GM23338 (cell line): ENCODE measurements around the gene CCNK. TPM values are rescaled to one million over a fixed set of nuclear protein-coding genes. Genes with fewer than 3 reads are reported as not detected.

Experiments
- ATAC-seq: fragments of 200-7000 bp; cut with Tn5 transposase; 3 replicates; pipeline ENCODE4 v1.9.1; 2020
- DNase-seq: peaks from one replicate; pipeline ENCODE4 v3.0.0-alpha.2; 2015; ENCODE audit warnings: low spot score
- H2AFZ ChIP-seq: fragments of 200-600 bp; sonication (generic); 2 replicates; pipeline ENCODE4 v1.8.0; 2016; ENCODE audit warnings: antibody characterized with exemption, mild to moderate bottlenecking, moderate library complexity
- H3F3A ChIP-seq: fragments of 200-600 bp; sonication (generic); replicated peaks from 2 replicates; pipeline ENCODE4 v1.8.0; 2017; ENCODE audit warnings: antibody characterized with exemption, mixed run types, low read depth
- H3K27ac ChIP-seq: fragments of 200-600 bp; sonication (generic); 2 replicates; pipeline ENCODE4 v1.6.1; 2016; ENCODE audit warnings: low read depth
- H3K27me3 ChIP-seq: fragments of 200-600 bp; sonication (generic); 2 replicates; pipeline ENCODE4 v1.8.0; 2016; ENCODE audit warnings: mild to moderate bottlenecking, mixed run types, moderate library complexity; ENCODE audit not compliant: insufficient read depth
- H3K36me3 ChIP-seq: fragments of 200-600 bp; sonication (generic); 2 replicates; pipeline ENCODE4 v1.8.0; 2016; ENCODE audit warnings: mild to moderate bottlenecking; ENCODE audit not compliant: insufficient read depth
- H3K4me1 ChIP-seq: fragments of 200-600 bp; sonication (generic); 2 replicates; pipeline ENCODE4 v1.8.0; 2016; ENCODE audit warnings: mild to moderate bottlenecking, moderate library complexity; ENCODE audit not compliant: insufficient read depth
- H3K4me2 ChIP-seq: fragments of 200-600 bp; sonication (generic); 2 replicates; pipeline ENCODE4 v1.7.1; 2017; ENCODE audit warnings: mixed run types
- H3K4me3 ChIP-seq: fragments of 200-600 bp; sonication (generic); 2 replicates; pipeline ENCODE4 v1.6.1; 2016; ENCODE audit warnings: mixed run types
- H3K79me2 ChIP-seq: fragments of 200-600 bp; sonication (generic); replicated peaks from 2 replicates; pipeline ENCODE4 v1.8.0; 2017; ENCODE audit warnings: mild to moderate bottlenecking; ENCODE audit not compliant: insufficient read depth
- H3K9me2 ChIP-seq: fragments of 200-600 bp; sonication (generic); 2 replicates; pipeline ENCODE4 v1.8.0; 2017; ENCODE audit not compliant: insufficient read depth
- H4K20me1 ChIP-seq: fragments of 200-600 bp; sonication (generic); replicated peaks from 2 replicates; pipeline ENCODE4 v1.8.0; 2017; ENCODE audit warnings: mild to moderate bottlenecking; ENCODE audit not compliant: insufficient read depth
- H3K27ac Mint-ChIP-seq: 2 replicates; pipeline ENCODE4 v1.8.0; 2020; ENCODE audit warnings: inconsistent platforms, mild to moderate bottlenecking, moderate library complexity, mixed read lengths
- H3K27me3 Mint-ChIP-seq: 3 replicates; pipeline ENCODE4 v1.8.0; 2022; ENCODE audit warnings: low read depth, mild to moderate bottlenecking, moderate library complexity, mixed read lengths, inconsistent platforms; ENCODE audit not compliant: insufficient read depth, poor library complexity
- H3K36me3 Mint-ChIP-seq: 3 replicates; pipeline ENCODE4 v1.8.0; 2021; ENCODE audit warnings: low read depth, mild to moderate bottlenecking, inconsistent platforms, moderate library complexity, mixed read lengths
- H3K4me1 Mint-ChIP-seq: 3 replicates; pipeline ENCODE4 v1.8.0; 2020; ENCODE audit warnings: mild to moderate bottlenecking, inconsistent platforms, mixed read lengths
- H3K4me3 Mint-ChIP-seq: 3 replicates; pipeline ENCODE4 v1.8.0; 2021; ENCODE audit warnings: moderate library complexity, mild to moderate bottlenecking, inconsistent platforms, mixed read lengths
- H3K9me3 Mint-ChIP-seq: 3 replicates; pipeline ENCODE4 v1.8.0; 2020; ENCODE audit warnings: moderate library complexity, mild to moderate bottlenecking, inconsistent platforms, mixed read lengths
- CREB1 ChIP-seq: fragments of 250-450 bp; sonication (Bioruptor Pico); IDR thresholded peaks from 2 replicates; pipeline ENCODE4 v1.5.0; 2020; ENCODE audit warnings: low read depth, mild to moderate bottlenecking, moderate library complexity
- CTCF ChIP-seq, 2 experiments: fragments of 200-600 bp in 1 of 2; sonication (generic) in 1 of 2; conservative IDR thresholded peaks; 2 replicates each; pipeline versions ENCODE4 v1.5.1 to v1.6.1; 2016 to 2017; ENCODE audit warnings: antibody characterized with exemption in 2 of 2, low read depth in 2 of 2, mild to moderate bottlenecking in 2 of 2, moderate library complexity in 1 of 2
- ETS1 ChIP-seq: IDR thresholded peaks from 2 replicates; pipeline ENCODE4 v1.6.1; 2016; ENCODE audit warnings: antibody characterized with exemption
- EZH2 ChIP-seq: fragments of 200-600 bp; sonication (generic); IDR thresholded peaks from one replicate; pipeline ENCODE4 v1.8.0; 2017; ENCODE audit warnings: antibody characterized with exemption, mild to moderate bottlenecking, low read depth; ENCODE audit not compliant: unreplicated experiment
- EZH2phosphoT487 ChIP-seq: fragments of 200-600 bp; sonication (generic); IDR thresholded peaks from one replicate; pipeline ENCODE4 v1.8.1; 2018; ENCODE audit warnings: antibody characterized with exemption; ENCODE audit not compliant: unreplicated experiment
- JUNB ChIP-seq: IDR thresholded peaks from one replicate; pipeline ENCODE4 v1.6.1; 2016; ENCODE audit warnings: antibody characterized with exemption; ENCODE audit not compliant: unreplicated experiment
- NANOG ChIP-seq: IDR thresholded peaks from 2 replicates; pipeline ENCODE4 v1.6.1; 2016; ENCODE audit warnings: antibody characterized with exemption, borderline replicate concordance
- POLR2AphosphoS5 ChIP-seq: IDR thresholded peaks from 2 replicates; pipeline ENCODE4 v1.6.1; 2016; ENCODE audit warnings: antibody characterized with exemption, low read depth
- REST ChIP-seq: IDR thresholded peaks from one replicate; pipeline ENCODE4 v1.6.1; 2018; ENCODE audit warnings: antibody characterized with exemption; ENCODE audit not compliant: unreplicated experiment
- STAT1 ChIP-seq: IDR thresholded peaks from one replicate; pipeline ENCODE4 v1.6.1; 2016; ENCODE audit warnings: antibody characterized with exemption; ENCODE audit not compliant: unreplicated experiment
- ZNF114 ChIP-seq: fragments of 250-450 bp; sonication (Bioruptor Pico); IDR thresholded peaks from 2 replicates; pipeline ENCODE4 v1.5.0; 2020; ENCODE audit warnings: mild to moderate bottlenecking, moderate library complexity
- ZNF331 ChIP-seq: fragments of 250-450 bp; sonication (Bioruptor Pico); IDR thresholded peaks from 2 replicates; pipeline ENCODE4 v1.5.0; 2020; ENCODE audit warnings: low read depth, mild to moderate bottlenecking, moderate library complexity
- ZNF462 ChIP-seq: fragments of 250-450 bp; sonication (Bioruptor Pico); IDR thresholded peaks from 2 replicates; pipeline ENCODE4 v1.5.0; 2020; ENCODE audit warnings: mild to moderate bottlenecking, moderate library complexity
- polyA plus RNA-seq: library from polyadenylated mRNA; unstranded; fragments of >200 nt; fragmentation: Nextera tagmentation; extraction: Ambion mirVana; gene quantifications from 2 replicates; pipeline ENCODE4 v1.2.1, GENCODE V29; 2016
- total RNA-seq: library from RNA; depleted of rRNA; stranded (reverse); fragments of >200 nt; shearing (Covaris generic); gene quantifications from 2 replicates; pipeline ENCODE4 v1.2.3, GENCODE V29; 2014

The CCNK gene
- total and polyA plus RNA-seq, 2 experiments from 2014 or later = 54.0 to 60.6 TPM

GRCh38 chr14:99525699-99526080 lies 44.5 kb downstream of the CCNK start:
- Mint-ChIP-seq H3K4me3 (no peak overlapping the region), H3K27ac (no peak overlapping the region), H3K4me1 (peaks cover 58% of the 10 kb centered on the region), H3K27me3 (peaks cover 15% of the 10 kb centered on the region), H3K9me3 (no peaks in the 10 kb centered on the region), H3K36me3 (no peaks in the 10 kb centered on the region; the same call in 2 of the 3 replicates)
- H3K27me3 ChIP-seq = no peaks in the 10 kb centered on the region
- H3K9me2 ChIP-seq = no peaks in the 10 kb centered on the region
- no peak overlapping the region for H2AFZ ChIP-seq
- no peak overlapping the region for H3K4me3 ChIP-seq
- DNase-seq = no peak
- no peak overlapping the region for H3K27ac ChIP-seq
- no peaks in the 10 kb centered on the region for H3K36me3 ChIP-seq
- H3K79me2 ChIP-seq = no peaks in the 10 kb centered on the region; the same call in 1 of the 2 replicates
- H3K4me2 ChIP-seq = no peak overlapping the region
- H3K4me1 ChIP-seq = peaks cover 42% of the 10 kb centered on the region
- TF ChIP-seq ETS1 (no peak), ZNF462 (no peak), EZH2 (no peak), REST (no peak), STAT1 (no peak), POLR2AphosphoS5 (no peak), EZH2phosphoT487 (no peak), NANOG (no peak), ZNF114 (CRISPR knock-in tag) (no peak), JUNB (no peak), CREB1 (CRISPR knock-in tag) (no peak), ZNF331 (CRISPR knock-in tag) (no peak), CTCF (conservative IDR thresholded peaks at IDR 0.05; ENCODE audit: low read depth in 2 of 2) (no peak)
- H3F3A ChIP-seq = 0 out of 2 replicates have a peak, but pooled peaks cover 8% of the 10 kb centered on the region
- no peaks in the 10 kb centered on the region for H4K20me1 ChIP-seq
- ATAC-seq = no peak
